ENCODE data around the gene TCTN2.

The TCTN2 gene

DNA sequence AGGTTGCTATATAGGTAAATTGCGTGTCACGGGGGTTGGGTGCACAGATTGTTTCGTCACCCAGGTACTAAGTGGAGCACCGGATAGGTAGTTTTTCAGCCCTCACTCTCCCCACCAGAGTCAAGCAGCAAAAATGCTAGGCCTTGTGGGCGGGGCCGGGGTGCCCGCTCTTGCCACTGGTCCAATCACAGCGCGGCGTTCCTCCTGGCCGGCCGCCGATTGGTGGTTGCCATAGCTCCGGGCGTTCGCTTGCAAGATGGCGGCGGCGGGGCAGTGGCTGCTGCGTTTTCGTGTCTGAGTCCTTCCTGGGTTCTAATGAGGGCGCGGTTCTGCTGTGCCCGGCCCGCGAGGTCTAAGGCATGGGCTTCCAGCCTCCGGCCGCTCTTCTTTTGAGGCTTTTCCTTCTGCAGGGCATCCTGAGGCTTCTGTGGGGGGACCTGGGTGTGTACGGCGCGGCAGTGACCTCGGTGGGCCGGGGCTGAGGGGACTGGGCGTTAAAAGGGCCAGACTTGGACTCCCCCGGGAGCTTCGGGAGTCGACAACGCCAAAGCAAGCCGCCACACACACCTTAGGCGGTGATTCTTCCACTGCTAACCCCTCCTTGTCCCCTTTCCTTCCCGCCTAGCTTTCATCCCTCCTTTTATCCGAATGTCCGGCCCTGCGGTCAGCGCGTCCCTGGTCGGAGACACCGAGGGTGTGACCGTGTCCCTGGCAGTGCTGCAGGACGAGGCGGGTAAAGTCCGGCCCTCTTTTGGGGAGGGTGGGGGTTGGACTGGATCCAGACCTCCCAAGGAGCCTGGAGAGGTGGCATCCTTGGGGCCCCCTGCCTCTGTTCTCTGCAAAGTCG lies at the start of gene TCTN2:
TCTN2 (plus strand) TSS at position 232 of the 847 bp plus-strand sequence; CDS start at position 360, 128 bp downstream.
- peak; percentile 80 to 89 for DNase-seq (ENCODE audit: low read depth in 2 of 2)

GRCh38 chr12:123621619-123622530 lies 49.0 kb upstream of the TCTN2 start:
- DNase-seq (ENCODE audit: low read depth in 2 of 2) = no peak

DNA sequence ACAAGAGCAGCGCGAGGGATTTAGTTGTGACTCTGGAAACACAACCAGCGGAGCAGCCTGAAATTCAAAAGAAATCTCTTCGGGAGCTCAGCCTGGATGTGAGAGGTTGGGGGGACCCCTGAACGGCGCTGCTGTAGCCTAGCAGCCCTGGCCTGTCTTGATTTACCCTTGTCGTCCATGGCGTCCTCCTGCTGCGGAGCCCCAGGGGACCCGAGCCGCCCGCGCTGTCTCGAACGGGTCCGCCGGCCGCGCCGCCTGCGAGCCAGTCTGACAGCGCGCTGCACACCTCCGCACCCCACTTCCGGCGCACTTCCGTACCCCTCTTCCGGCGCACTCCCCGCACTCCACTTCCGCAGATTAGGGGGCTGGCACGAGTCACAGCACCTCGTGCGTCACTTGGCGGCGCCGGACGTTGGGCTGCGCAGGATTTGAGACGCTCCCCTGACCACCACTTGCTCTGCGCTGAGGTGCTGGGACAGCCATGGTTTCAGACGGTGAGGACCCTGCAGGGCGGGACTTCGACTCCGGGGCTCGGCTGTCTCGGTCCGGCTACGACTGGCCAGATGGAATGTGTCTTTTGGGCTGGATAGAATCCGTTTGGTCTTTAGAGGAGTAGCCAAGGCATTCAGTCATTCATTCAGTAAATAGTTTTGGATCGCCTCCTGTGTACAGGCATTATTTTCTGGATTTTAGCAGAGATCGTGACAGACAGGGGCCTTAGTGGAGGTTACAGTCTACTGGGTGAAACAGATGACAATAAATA lies 37.4 kb upstream of the TCTN2 start, which contains the start of the genes EIF2B1 and GTF2H3:
EIF2B1 (minus strand) TSS at position 308 of the 763 bp plus-strand sequence; CDS start at position 179, 129 bp downstream.
GTF2H3 (plus strand) TSS at position 451 of the 763 bp plus-strand sequence; CDS start at position 482, 31 bp downstream.
- DNase-seq (ENCODE audit: low read depth in 2 of 2) = peak; percentile 94

GRCh38 chr12:123634142-123634561 lies 36.8 kb upstream of the TCTN2 start:
- DNase-seq (ENCODE audit: low read depth in 2 of 2) = no peak

DNA sequence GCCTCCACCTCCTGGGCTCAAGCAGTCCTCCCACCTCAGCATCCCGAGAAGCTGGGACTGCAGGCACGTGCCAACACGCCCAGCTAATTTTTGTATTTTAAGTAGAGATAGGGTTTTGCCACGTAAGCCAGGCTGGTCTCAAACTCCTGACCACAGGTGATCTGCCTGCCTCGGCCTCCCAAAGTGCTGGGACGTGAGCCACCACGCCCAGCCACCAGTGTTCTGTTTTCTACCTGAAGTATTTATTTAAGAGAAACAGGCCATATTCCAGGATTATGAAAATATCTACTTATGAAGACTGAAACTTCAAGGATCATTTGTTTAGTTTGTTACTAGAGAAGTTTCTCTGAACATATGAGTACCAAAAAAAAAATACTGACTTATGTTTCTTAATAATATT lies 27.0 kb upstream of the TCTN2 start:
- no peak for DNase-seq (ENCODE audit: low read depth in 2 of 2)

DNA sequence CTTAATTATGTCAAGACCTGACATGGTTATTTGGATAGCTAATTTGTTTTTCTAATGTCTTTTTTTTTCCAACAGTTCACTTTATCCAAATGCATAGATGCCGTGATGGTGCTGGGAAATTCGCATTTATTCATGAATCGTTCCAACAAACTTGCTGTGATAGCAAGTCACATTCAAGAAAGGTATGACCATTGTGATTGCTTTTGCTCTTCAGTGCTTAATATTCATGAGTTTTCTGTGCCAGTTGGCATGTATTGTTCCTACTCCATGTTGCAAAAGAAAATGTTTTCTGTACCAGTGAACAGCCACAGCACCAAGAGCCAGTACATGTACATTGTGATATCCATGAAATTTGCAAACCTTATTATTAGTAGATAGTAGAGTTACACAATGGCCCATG lies 25.5 kb upstream of the TCTN2 start:
- DNase-seq (ENCODE audit: low read depth in 2 of 2) = no peak

GRCh38 chr12:123645878-123646277 lies 25.0 kb upstream of the TCTN2 start:
- no peak for DNase-seq (ENCODE audit: low read depth in 2 of 2)

DNA sequence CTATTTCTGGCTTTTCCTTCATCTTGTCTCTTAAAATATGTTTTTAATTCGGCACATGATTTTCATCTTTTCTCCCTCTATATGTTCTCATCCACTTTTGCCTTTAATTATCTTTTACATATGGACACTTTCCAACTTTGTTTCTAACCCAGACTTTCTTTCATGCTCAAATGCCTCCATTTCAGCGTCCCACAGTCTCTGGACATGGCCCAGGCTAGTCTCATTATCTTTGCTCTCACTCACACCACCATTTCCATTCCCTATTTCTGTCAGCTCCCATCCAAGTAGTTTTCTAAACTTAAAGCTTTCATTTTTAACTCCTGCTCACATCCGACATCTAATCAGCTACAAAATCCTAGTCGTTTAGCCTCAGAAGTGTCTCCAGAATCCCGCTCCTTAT lies 22.5 kb upstream of the TCTN2 start:
- DNase-seq (ENCODE audit: low read depth in 2 of 2) = no peak

DNA sequence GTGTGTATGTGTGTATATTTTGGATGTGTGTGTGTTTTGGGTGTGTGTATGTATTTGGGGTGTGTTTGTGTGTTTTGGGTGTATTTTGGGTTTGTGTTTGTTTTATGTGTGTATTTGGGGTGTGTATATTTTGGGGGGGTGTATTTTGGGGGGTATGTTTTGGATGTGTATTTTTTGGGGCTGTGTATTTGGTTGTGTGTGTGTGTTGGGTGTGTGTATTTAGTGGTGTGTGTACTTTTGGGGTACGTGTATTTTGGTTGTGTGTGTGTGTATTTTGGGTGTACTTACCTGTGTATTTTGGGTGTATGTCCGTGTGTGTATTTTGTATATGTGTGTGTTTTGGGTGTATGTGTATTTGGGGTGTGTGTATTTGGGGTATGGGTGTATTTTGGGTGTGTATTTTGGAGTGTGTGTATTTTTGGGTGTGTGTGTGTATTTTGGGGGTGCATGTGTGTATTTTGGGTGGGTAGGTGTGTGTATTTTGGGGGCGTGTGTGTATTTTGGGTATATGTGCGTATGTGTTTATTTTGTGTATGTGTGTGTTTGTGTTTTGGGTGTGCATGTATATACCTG lies 16.7 kb upstream of the TCTN2 start:
- no peak for DNase-seq (ENCODE audit: low read depth in 2 of 2)

DNA sequence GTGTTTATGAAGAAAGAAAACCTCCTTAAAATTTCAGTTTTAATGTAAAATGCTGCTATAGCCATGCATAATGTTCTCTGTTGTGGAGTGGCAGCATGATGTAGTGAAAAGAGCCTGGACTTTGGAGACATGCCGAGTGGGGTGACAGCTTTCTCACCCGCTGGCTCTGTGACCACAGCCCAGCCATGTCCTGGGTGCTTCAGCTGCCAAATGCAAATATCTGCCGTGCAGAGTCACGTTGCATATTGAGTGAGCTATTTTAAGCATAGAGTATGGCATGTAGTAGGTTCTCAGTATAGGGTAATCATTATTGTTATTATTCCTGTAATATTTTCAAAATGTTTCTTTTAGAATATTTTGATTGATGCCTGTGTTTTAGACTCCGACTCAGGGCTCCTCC lies 15.5 kb upstream of the TCTN2 start:
- no peak for DNase-seq (ENCODE audit: low read depth in 2 of 2)

DNA sequence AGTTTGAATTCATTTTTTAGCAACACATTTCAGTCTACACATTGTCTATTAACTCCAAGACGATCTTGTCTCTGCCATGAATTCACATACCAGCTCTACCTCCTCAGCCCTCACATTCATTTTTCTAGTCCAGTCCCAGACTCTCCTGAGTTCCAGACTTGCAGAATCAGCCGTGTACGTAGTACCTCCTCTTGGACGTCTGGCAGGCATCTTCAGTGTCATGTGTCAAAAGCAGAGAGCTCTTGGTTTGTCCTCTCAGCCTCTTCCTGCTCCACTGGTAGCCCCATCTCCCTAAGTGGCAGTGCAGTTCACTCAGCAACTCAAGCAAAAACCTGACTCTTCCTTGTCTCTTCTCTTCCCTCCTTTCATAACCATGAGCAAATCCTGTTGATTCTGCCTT lies 14.5 kb upstream of the TCTN2 start:
- DNase-seq (ENCODE audit: low read depth in 2 of 2) = no peak

DNA sequence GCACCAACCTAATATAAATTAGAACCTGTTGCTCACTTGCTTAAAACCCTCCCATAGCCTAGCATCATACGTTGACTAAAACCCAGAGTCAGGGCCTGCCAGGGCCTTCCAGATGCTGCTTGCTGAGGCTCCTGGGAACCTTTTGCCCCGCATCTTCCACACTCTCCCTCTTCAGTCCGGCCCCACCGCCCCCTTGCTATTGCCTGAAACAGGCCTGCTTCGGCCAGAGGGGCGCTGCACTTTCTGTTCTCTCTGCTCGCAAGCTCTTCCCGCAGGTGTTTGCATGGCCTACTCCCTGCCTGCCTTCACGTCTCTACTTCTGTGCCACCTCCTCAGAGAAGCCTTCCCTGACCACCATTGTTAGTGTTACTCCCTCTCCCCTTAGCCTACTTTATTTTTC lies 13.7 kb upstream of the TCTN2 start:
- DNase-seq (ENCODE audit: low read depth in 2 of 2) = no peak

GRCh38 chr12:123659996-123660727 lies 10.8 kb upstream of the TCTN2 start:
- DNase-seq (ENCODE audit: low read depth in 2 of 2) = no peak

DNA sequence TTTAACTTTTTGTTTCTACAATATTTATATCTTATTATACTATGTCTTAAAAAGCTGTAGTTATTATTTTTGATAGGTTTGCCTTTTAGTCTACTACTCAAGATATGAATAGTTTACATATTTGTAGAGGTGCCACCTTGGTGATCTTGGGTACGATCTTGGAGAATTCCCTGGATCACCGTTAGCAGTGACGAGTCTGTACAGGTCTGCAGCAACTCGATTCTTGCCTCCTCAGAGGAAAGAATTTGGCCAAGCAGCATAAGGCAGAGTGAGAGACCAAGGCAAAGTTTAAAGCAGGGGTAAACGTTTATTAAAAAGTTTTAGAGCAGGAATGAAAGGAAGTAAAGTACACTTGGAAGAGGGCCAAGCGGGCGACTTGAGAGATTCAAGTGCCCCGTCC lies 3.1 kb upstream of the TCTN2 start:
- DNase-seq (ENCODE audit: low read depth in 2 of 2) = no peak

GRCh38 chr12:123671876-123672275 lies 963 bp downstream of the TCTN2 start:
- DNase-seq (ENCODE audit: low read depth in 2 of 2) = no peak

- DNase-seq (ENCODE audit: low read depth in 2 of 2) = no peak
These were observed 4.5 kb downstream of the TCTN2 start for GRCh38 chr12:123675436-123675835.

- no peak for DNase-seq (ENCODE audit: low read depth in 2 of 2)
These were observed 5.9 kb downstream of the TCTN2 start for GRCh38 chr12:123676616-123677320.

GRCh38 chr12:123678981-123679380 lies 8.1 kb downstream of the TCTN2 start:
- no peak for DNase-seq (ENCODE audit: low read depth in 2 of 2)

DNA sequence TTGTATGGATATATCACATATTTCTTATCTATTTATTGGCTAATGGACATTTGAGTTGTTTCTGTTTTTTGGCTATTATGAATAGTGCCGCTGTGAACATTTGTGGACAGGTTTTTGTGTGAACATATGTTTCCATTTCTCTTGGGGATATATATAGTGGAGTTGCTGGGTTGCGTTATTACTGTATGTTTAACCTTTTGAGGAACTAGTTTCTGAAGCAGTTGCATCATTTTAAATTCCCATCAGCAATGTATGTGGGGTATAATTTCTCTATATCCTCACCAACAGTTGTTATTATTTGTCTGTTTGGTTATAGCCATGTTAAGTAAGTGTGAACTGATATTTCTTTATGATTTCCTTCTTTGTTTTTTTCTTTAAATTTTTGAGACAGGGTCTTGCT lies 10.7 kb downstream of the TCTN2 start:
- no peak for DNase-seq (ENCODE audit: low read depth in 2 of 2)

- DNase-seq (ENCODE audit: low read depth in 2 of 2) = no peak
These were observed 13.1 kb downstream of the TCTN2 start for GRCh38 chr12:123683964-123684363.
